SK-N-MC (cell line): ENCODE data around the gene UBA3.

Experiments used
- EZH2 ChIP-seq: fragments of 200-600 bp; sonication (generic); IDR thresholded peaks from one replicate; pipeline ENCODE4 v1.6.1; 2017; ENCODE audit warnings: antibody characterized with exemption
- FOXP2 ChIP-seq: optimal IDR thresholded peaks from 2 replicates; pipeline ENCODE3; 2011; ENCODE audit warnings: mild to moderate bottlenecking, moderate library complexity; ENCODE audit not compliant: insufficient read depth; ENCODE audit errors: extremely low read length, control extremely low read depth
- POLR2AphosphoS5 ChIP-seq: IDR thresholded peaks from 2 replicates; pipeline ENCODE4 v1.6.1; 2012; ENCODE audit warnings: mild to moderate bottlenecking, low read depth, low read length, borderline replicate concordance

DNA sequence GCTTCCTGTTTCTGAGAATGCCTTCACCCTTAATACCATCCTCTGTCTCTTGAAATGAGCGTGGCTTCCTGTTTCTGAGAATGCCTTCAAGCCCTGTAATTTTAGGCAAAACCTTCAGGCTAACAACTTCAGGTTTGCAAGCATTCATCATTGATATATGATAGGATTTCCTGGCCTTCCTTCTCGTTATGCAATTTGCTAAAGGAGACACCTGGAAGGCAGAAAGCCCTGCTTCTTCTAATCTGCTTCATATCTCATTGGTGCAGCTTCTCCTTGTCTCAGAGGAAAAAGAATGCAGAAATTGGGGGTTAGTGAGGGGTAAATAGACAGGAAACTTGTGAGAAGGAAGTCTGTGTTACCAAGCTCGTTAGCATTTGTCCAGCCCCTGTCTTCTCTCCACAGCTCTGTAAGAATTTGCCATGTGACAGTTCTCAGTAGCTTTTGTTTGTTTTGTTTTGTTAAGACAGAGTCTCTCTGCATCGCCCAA, 11.9 kb upstream of the UBA3 start:
- TF ChIP-seq POLR2AphosphoS5, result no peak
- no peak for TF ChIP-seq EZH2
- TF ChIP-seq FOXP2, result no peak
